NCI-H748 (cell line): Measurements from ENCODE around the gene SETMAR.

Source experiments
- DNase-seq: peaks from one replicate; lab custom pipeline; 2025; ENCODE audit not compliant: unreplicated experiment; lab: John Stamatoyannopoulos, UW

SETMAR gene

DNA sequence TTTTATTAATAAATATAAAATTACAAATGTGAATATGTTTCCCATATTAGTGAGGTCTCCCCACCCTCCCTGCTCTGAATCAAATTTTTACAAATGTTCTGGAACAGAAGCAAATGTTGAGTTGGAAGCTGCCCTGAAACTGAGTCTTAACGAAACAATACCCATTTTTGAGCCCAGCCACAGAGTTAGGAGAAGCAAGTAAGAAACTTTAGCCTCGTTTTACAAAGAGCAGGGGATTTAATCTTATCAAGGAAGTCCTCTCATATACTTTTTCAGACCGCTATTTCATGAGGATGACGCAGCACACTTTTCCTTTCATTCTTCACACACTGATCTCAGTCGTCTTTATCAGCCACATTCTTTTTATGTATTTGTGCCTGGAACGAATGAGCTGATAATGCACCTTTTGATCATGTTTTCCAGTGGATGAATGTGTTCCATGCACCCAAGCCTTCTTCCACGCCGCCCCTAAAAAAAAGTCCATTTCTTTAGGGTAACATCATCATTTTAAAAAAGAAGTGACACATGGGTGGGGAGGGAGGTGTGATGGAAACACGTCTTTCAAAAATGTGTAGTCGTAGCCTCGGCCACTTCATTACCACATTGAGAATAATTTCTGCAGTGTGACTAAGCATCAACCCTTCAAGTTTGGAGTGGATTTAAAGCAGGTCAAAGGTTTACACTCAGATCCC is 48.1 kb downstream of the SETMAR start:
- DNase-seq, result no peak

DNA sequence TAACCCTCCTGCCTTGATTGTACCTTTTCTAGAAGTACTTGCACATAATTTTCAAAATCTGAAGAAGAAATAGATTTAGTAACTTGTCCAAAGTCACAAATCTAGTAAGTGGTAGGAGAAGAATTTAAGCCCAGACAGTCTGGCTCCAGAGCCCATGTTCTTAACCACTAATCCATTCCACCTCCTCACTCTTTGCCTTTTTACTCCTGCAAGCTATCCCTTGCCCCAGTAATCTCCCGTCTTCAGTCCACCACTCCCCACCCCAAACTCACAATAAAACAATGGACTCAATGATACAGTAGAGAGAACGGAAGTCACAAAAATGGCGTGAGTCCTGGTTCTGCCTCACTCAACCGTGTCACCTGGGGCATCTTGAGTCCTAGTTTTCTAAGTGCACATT is 48.7 kb downstream of the SETMAR start:
- DNase-seq, result no peak

DNA sequence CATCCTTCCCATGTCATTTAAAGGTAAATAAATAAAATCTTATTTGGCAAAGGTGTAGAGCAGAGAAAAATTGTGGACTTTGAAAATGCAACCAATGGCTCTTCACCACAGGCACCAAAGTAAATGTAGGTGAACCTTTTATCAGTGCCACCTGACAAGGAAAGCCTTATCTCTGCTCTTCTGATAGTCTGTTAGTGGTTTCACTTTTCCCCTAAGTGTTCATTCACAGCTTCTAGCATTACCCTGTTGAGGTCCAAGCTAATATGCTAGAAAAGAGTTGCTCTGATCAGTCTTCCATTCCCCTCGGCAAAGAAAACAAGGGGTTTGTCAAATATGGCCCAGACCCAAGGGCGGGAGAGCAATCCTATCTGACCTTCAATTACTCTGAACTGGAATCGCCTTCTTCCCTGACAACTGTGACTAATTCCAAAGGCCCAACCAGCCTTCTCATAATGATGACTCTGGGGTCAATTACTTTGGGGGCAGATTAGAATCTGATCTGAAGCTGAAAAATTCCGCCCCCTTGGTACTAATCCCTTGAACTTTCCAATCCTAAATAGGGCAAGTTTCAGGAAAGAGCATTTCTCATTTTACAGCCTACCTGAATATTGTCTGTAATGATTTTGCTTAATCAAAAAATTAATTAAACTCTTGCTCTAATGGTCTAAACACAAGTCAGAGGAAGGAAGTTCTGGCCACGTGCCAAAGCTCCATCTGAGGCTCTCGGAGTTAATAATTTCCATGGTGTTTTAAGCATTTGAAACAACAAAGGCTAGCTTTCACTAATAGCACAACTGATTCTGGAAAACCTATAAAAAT is 52.4 kb downstream of the SETMAR start:
- no peak for DNase-seq

DNA sequence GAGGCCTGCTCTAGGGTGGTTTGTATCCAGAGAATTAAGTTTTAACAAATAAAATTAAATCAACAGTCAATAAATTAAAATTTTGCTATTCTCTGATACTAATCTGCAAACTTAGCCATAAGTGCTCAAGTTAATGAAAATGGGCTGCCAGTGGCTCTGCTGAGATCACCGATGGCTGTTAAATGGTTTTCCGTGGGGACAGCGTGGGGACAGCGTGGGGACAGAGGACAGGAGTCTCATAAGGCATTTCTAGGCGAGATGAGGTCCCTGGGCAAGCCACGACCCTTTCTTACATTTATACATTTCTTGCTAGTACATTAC is 53.0 kb downstream of the SETMAR start:
- DNase-seq, result no peak

DNA sequence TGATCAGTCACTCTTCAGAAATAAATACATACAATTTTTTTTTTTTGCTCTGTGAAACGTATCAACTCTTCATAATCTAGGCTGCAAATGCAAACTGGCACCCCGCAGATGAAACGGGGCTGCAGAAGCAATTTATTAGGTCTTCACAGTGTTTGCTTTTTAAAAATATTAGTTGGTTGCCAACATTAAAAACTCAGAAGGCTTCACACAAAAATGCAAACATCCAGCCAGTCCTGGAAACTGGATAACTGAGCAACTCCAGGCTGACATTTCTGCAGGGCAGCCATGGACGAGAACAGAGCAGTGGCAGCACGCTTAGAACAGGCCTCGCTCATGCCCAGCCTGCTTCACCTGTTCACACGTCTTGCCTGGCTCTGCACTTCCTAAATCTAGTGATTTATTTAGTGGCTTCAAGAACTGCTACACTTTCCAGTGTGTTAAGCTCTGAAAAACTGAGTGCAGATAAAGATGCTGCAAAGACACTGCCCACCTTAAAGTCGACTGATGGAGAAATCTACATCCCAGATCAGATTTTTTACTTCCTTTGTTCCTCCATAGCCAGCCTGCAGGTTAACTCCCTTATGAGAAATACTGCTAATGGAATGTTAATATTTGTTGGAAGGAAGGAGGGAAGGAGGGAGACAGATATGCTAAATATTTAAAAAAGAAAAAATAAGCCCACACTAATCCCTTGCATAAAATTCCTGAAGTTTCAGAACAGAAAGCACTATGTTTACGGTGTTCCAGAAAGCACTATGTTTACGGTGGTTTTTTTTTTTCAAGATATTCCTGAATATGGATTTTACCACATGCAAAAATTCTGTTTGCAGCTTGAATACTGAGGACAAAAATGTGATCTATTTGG is 53.6 kb downstream of the SETMAR start:
- DNase-seq, result no peak

DNA sequence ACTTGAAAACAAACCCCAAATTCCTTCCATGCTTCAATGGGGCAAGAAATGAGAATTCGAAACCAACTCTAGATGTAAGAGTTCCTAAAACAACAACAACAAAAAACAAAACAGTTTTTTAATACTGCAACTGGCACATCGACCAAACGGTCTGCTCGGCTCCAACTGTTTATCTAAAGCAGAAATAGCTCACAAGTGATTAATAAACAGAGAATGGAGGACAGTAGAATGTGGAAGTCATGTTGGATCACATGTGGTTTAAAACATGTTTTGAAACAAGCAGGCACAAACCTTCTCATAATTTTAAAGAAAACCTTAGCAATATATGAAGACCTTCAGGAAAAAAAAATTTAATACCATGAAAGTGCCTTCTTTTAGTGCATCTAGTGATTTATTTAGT is 55.1 kb downstream of the SETMAR start:
- DNase-seq, result no peak

DNA sequence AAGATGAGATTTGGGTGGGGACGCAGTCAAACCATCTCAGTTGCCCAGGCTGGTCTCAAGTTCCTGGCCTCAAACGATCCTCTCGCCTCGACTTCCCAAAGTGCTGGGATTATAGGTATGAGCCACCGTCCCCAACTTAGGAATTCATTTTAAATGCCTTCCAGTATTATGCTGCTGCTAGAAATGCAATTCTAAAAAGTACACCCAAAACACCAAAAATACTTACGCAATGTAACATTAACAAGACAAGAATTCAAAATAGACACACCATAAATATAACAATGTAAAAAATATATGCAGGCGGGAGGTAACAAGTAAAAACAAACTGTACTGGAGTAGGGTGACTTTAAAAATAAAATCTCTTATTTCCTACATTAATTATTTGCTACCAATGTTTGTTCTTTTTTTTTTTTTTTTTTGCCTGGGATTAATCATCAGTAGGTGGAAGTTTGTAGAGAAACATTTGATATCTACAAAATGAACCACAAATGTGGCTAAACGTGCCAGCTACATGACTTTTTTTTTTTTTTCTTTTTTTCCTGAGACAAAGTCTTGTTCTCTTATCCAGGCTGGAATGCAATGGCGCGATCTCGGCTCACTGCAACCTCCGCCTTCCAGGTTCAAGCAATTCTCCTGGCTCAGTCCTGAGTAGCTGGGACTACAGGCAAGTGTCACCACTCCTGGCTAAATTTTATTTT is 56.8 kb downstream of the SETMAR start:
- DNase-seq, result no peak

DNA sequence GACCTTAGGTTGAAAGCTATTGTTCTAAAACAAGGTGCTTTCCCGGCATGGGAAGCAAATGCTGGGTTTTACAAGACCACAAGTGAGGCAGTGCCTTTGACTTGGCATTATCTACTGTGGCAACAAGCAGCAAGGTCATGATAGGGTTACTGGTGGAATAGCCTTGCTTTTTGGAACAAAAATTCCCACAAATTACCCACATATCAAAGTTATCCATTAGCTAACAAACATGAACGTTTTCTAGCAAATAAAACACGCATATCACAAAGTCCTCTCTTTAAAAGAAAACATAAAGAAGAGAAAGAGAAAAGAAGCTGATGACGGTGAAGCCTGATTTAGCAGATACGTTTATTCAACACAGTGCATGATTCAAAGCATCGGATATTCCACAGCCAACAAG is 57.6 kb downstream of the SETMAR start:
- DNase-seq, result no peak

DNA sequence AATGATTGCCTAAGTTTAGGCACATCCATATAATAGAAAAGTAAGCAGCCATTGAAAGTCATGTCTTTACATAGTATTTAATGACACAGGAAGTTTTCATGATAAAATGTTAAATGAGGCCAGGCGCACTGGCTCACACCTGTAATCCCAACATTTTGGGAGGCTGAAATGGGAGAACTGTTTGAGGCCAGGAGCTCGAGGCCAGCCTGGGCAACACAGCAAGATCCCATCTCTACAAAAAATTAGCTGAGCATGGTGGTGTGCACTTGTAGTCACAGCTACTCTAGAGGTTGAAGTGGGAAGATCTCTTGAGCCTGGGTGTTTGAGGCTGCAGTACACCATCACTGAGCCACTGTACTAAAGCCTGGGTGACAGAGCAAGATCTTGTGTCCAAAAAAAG is 59.4 kb downstream of the SETMAR start:
- DNase-seq, result no peak
